DND-41 (cell line): ENCODE measurements around the gene CHEK1.

Experiments used
- CTCF ChIP-seq: IDR thresholded peaks from 2 replicates; pipeline ENCODE4 v1.5.1; 2012; ENCODE audit warnings: borderline replicate concordance, low read length, moderate library complexity, mild to moderate bottlenecking; ENCODE audit not compliant: poor library complexity, severe bottlenecking; ENCODE audit errors: extremely low read depth
- EZH2 ChIP-seq: IDR thresholded peaks from 3 replicates; pipeline ENCODE4 v1.6.1; 2012; ENCODE audit warnings: borderline replicate concordance, low read depth, mild to moderate bottlenecking, moderate library complexity, low read length, inconsistent platforms; ENCODE audit not compliant: severe bottlenecking

- no peak for TF ChIP-seq CTCF
- no peak for TF ChIP-seq EZH2
Measured at GRCh38 chr11:125587480-125587879, 37.5 kb upstream of the CHEK1 start.
